ENCODE data around the gene FETUB. TPM values are rescaled to one million over a fixed set of nuclear protein-coding genes. Genes with fewer than 3 reads are reported as not detected.

FETUB gene
- total RNA-seq, 1 donor from 2014 or later, result not detected

- Mint-ChIP-seq H3K4me3 (ENCODE audit: unreplicated experiment) (no peak overlapping the region), H3K27me3 (ENCODE audit: unreplicated experiment) (peaks cover 2% of the 10 kb centered on the region), H3K4me1 (ENCODE audit: low read depth, unreplicated experiment) (no peaks in the 10 kb centered on the region), H3K9me3 (ENCODE audit: unreplicated experiment) (no peaks in the 10 kb centered on the region), H3K36me3 (ENCODE audit: unreplicated experiment) (no peaks in the 10 kb centered on the region), H3K27ac (ENCODE audit: unreplicated experiment) (peak overlapping the region; percentile 8)
- no peak for DNase-seq
- TF ChIP-seq, protein P1, sequence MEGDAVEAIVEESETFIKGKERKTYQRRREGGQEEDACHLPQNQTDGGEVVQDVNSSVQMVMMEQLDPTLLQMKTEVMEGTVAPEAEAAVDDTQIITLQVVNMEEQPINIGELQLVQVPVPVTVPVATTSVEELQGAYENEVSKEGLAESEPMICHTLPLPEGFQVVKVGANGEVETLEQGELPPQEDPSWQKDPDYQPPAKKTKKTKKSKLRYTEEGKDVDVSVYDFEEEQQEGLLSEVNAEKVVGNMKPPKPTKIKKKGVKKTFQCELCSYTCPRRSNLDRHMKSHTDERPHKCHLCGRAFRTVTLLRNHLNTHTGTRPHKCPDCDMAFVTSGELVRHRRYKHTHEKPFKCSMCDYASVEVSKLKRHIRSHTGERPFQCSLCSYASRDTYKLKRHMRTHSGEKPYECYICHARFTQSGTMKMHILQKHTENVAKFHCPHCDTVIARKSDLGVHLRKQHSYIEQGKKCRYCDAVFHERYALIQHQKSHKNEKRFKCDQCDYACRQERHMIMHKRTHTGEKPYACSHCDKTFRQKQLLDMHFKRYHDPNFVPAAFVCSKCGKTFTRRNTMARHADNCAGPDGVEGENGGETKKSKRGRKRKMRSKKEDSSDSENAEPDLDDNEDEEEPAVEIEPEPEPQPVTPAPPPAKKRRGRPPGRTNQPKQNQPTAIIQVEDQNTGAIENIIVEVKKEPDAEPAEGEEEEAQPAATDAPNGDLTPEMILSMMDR (IDR thresholded peaks at IDR 0.05; ENCODE audit: partially characterized antibody, unreplicated experiment), result no peak
Observed at GRCh38 chr3:186605561-186606545, 34.3 kb upstream of the FETUB start.

GRCh38 chr3:186608624-186609215 is 31.5 kb upstream of the FETUB start:
- Mint-ChIP-seq H3K27me3 (ENCODE audit: unreplicated experiment) (peaks cover 2% of the 10 kb centered on the region), H3K36me3 (ENCODE audit: unreplicated experiment) (no peaks in the 10 kb centered on the region), H3K4me1 (ENCODE audit: low read depth, unreplicated experiment) (no peaks in the 10 kb centered on the region), H3K4me3 (ENCODE audit: unreplicated experiment) (no peak overlapping the region), H3K9me3 (ENCODE audit: unreplicated experiment) (no peaks in the 10 kb centered on the region), H3K27ac (ENCODE audit: unreplicated experiment) (no peak overlapping the region)
- DNase-seq, result no peak
- TF ChIP-seq, protein P1 (IDR thresholded peaks at IDR 0.05; ENCODE audit: partially characterized antibody, unreplicated experiment), result no peak

DNA sequence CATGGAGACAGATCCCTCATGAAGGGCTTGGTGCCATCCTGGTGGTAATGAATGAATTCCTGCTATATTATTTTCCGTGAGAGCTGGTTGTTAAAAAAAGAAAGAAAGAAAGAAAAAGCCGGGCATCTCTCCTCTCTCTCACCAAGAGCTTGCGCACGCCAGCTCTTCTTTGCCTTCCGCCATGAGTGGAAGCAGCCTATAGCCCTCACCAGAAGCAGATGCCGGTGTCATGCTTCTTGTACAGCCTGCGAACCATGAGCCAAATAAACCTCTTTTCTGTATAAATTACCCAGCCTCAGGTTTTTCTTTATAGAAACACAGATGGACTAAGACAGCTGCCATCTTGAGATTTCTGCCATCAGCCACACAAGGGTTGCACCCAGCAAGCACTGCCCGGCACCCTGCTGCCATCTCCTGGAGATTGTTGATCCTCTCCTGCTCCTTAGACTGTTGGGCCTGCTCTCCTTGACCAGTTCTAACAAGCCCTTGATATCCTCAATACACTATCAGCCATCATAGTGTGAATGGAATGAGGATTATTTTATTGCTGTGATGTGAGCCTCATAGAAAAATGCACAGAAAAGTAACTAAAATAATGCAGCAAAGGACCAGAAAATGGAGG is 30.8 kb upstream of the FETUB start:
- TF ChIP-seq, protein P1 (IDR thresholded peaks at IDR 0.05; ENCODE audit: partially characterized antibody, unreplicated experiment), result no peak
- no peak overlapping the region for H3K4me3 Mint-ChIP-seq (ENCODE audit: unreplicated experiment)
- H3K9me3 Mint-ChIP-seq (ENCODE audit: unreplicated experiment), result no peaks in the 10 kb centered on the region
- no peak for DNase-seq
- H3K27me3 Mint-ChIP-seq (ENCODE audit: unreplicated experiment), result no peaks in the 10 kb centered on the region
- H3K36me3 Mint-ChIP-seq (ENCODE audit: unreplicated experiment), result no peaks in the 10 kb centered on the region
- H3K27ac Mint-ChIP-seq (ENCODE audit: unreplicated experiment), result no peak overlapping the region
- H3K4me1 Mint-ChIP-seq (ENCODE audit: low read depth, unreplicated experiment), result no peaks in the 10 kb centered on the region

DNA sequence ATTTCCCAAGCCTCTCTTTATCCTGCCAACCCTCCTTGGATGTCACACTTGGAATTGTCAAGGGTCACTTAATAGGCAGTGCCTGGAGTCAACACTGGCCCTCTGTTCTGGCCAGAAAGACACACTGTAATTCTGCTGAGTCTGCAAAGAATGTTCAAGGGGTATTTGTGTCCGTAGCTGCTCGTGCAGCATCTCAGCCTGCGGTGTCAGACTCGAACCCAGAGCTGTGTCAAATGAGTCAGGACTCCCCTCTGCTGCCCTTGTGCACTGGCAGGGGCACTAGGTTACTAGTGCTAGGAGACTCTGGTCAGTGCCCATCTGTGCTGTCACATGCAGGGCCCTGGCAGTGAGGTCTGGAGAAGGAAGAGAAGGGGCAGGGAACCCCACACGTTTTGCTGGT is 28.1 kb upstream of the FETUB start:
- H3K27me3 Mint-ChIP-seq (ENCODE audit: unreplicated experiment), result no peaks in the 10 kb centered on the region
- H3K36me3 Mint-ChIP-seq (ENCODE audit: unreplicated experiment), result no peaks in the 10 kb centered on the region
- no peak overlapping the region for H3K4me3 Mint-ChIP-seq (ENCODE audit: unreplicated experiment)
- H3K4me1 Mint-ChIP-seq (ENCODE audit: low read depth, unreplicated experiment), result no peaks in the 10 kb centered on the region
- H3K27ac Mint-ChIP-seq (ENCODE audit: unreplicated experiment), result no peak overlapping the region
- no peak for DNase-seq
- H3K9me3 Mint-ChIP-seq (ENCODE audit: unreplicated experiment), result peaks cover 2% of the 10 kb centered on the region
- TF ChIP-seq, protein P1 (IDR thresholded peaks at IDR 0.05; ENCODE audit: partially characterized antibody, unreplicated experiment), result no peak
